GM23248 (cell line): Measurements from ENCODE around the gene KIF5A. TPM values are rescaled to one million over a fixed set of nuclear protein-coding genes. Genes with fewer than 3 reads are reported as not detected.

ENCODE experiments used
- DNase-seq: peaks from one replicate; pipeline ENCODE4 v3.0.0-alpha.2; 2015
- H2AFZ ChIP-seq: fragments of 200-600 bp; sonication (generic); 2 replicates; pipeline ENCODE4 v1.6.1; 2016; ENCODE audit warnings: antibody characterized with exemption
- H3F3A ChIP-seq: fragments of 200-600 bp; sonication (generic); 2 replicates; pipeline ENCODE4 v1.6.1; 2016; ENCODE audit warnings: mild to moderate bottlenecking, antibody characterized with exemption, mixed run types; ENCODE audit not compliant: insufficient read depth
- H3K27ac ChIP-seq: fragments of 200-600 bp; sonication (generic); 2 replicates; pipeline ENCODE4 v1.5.1; 2016; ENCODE audit warnings: mild to moderate bottlenecking
- H3K27me3 ChIP-seq: fragments of 200-600 bp; sonication (generic); replicated peaks from 2 replicates; pipeline ENCODE4 v1.6.1; 2016; ENCODE audit warnings: mild to moderate bottlenecking; ENCODE audit not compliant: insufficient read depth
- H3K36me3 ChIP-seq: fragments of 200-600 bp; sonication (generic); 2 replicates; pipeline ENCODE4 v1.6.1; 2016; ENCODE audit warnings: low read depth, mild to moderate bottlenecking
- H3K4me1 ChIP-seq: fragments of 200-600 bp; sonication (generic); 2 replicates; pipeline ENCODE4 v1.6.1; 2016; ENCODE audit warnings: mild to moderate bottlenecking; ENCODE audit not compliant: insufficient read depth
- H3K4me2 ChIP-seq: fragments of 200-600 bp; sonication (generic); one replicate; pipeline ENCODE4 v1.6.1; 2016; ENCODE audit warnings: mild to moderate bottlenecking; ENCODE audit not compliant: unreplicated experiment
- H3K4me3 ChIP-seq: fragments of 200-600 bp; sonication (generic); 2 replicates; pipeline ENCODE4 v1.5.1; 2016; ENCODE audit warnings: mild to moderate bottlenecking
- H3K79me2 ChIP-seq: fragments of 200-600 bp; sonication (generic); 2 replicates; pipeline ENCODE4 v1.6.1; 2016; ENCODE audit warnings: mild to moderate bottlenecking; ENCODE audit not compliant: insufficient read depth
- H3K9ac ChIP-seq: fragments of 200-600 bp; sonication (generic); 2 replicates; pipeline ENCODE4 v1.6.1; 2016; ENCODE audit warnings: mild to moderate bottlenecking
- H3K9me2 ChIP-seq: fragments of 200-600 bp; sonication (generic); 2 replicates; pipeline ENCODE4 v1.6.1; 2016; ENCODE audit warnings: mixed run types, mild to moderate bottlenecking, moderate library complexity; ENCODE audit not compliant: insufficient read depth
- H3K9me3 ChIP-seq: fragments of 200-600 bp; sonication (generic); one replicate; pipeline ENCODE4 v1.6.1; 2017; ENCODE audit warnings: low read depth
- H4K20me1 ChIP-seq: fragments of 200-600 bp; sonication (generic); 2 replicates; pipeline ENCODE4 v1.6.0; 2016; ENCODE audit not compliant: insufficient read depth
- EZH2 ChIP-seq: fragments of 200-600 bp; sonication (generic); IDR thresholded peaks from 2 replicates; pipeline ENCODE4 v1.6.1; 2018; ENCODE audit warnings: antibody characterized with exemption, mild to moderate bottlenecking; ENCODE audit not compliant: insufficient read depth, poor library complexity, severe bottlenecking
- EZH2phosphoT487 ChIP-seq: fragments of 200-600 bp; sonication (generic); IDR thresholded peaks from 2 replicates; pipeline ENCODE4 v1.6.1; 2018; ENCODE audit warnings: antibody characterized with exemption, moderate library complexity, mild to moderate bottlenecking, low read depth; ENCODE audit not compliant: insufficient read depth
- WGBS, 2 experiments: methylation state at CpG; one replicate each; pipeline ENCODE4 v1.1.6; 2015 to 2017; ENCODE audit warnings: low lambda C conversion rate in 2 of 2, low coverage in 1 of 2; ENCODE audit errors: missing lambda C conversion rate in 2 of 2; 5-methylcytosine and 5-hydroxymethylcytosine counted together
- in situ Hi-C: fragments of 300-500 bp; cut with MboI; formaldehyde crosslinking; loops from 2 replicates; pipeline ENCODE4 v1.15.0; 2020
- polyA plus RNA-seq: library from polyadenylated mRNA; unstranded; fragments of >200 nt; fragmentation: Nextera tagmentation; extraction: Ambion mirVana; gene quantifications from 2 replicates; pipeline ENCODE4 v1.2.1, GENCODE V29; 2016
- total RNA-seq: library from RNA; depleted of rRNA; stranded (reverse); fragments of >200 nt; shearing (Covaris generic); gene quantifications from 2 replicates; pipeline ENCODE4 v1.2.3, GENCODE V29; 2014

The KIF5A gene
- total and polyA plus RNA-seq, 2 experiments from 2014 or later = 0.11 to 0.18 TPM

- Histone ChIP-seq H3K27ac (no peak overlapping the region), H3K9me3 (no peaks in the 10 kb centered on the region)
- 65 to 68% methylated on average over 2 of the region's 2 CpGs for WGBS, 2 experiments
These were observed 1.9 kb upstream of the KIF5A start for GRCh38 chr12:57548013-57548315.

GRCh38 chr12:57548488-57548887, 1.4 kb upstream of the KIF5A start:
- DNase-seq = peak; percentile 16
- Histone ChIP-seq H3K27me3 (no peaks in the 10 kb centered on the region), H2AFZ (no peak overlapping the region), H3K9me3 (no peaks in the 10 kb centered on the region), H3K4me3 (no peak overlapping the region), H3K9ac (no peak overlapping the region), H3K4me2 (no peak overlapping the region), H3K36me3 (no peaks in the 10 kb centered on the region), H3F3A (no peaks in the 10 kb centered on the region), H3K4me1 (peaks cover 19% of the 10 kb centered on the region), H4K20me1 (no peaks in the 10 kb centered on the region), H3K79me2 (peaks cover 35% of the 10 kb centered on the region), H3K9me2 (no peaks in the 10 kb centered on the region), H3K27ac (no peak overlapping the region)
- TF ChIP-seq EZH2 = no peak
- no peak for TF ChIP-seq EZH2phosphoT487
- in situ Hi-C loops = no loop called here
- 22 to 25% methylated on average over 2 of the region's 2 CpGs for WGBS, 2 experiments

More at GRCh38 chr12:57548013-57548315, 1.9 kb upstream of the KIF5A start:
- TF ChIP-seq EZH2phosphoT487 (no peak), EZH2 (no peak)
- no peak overlapping the region for H3K4me3 ChIP-seq
- H3K9ac ChIP-seq = no peak overlapping the region
- no peak for DNase-seq
- H2AFZ ChIP-seq = no peak overlapping the region; the same call in 1 of the 2 replicates
- no peaks in the 10 kb centered on the region for H3K27me3 ChIP-seq
- no peaks in the 10 kb centered on the region for H3K36me3 ChIP-seq
- no peak overlapping the region for H3K4me2 ChIP-seq
- peaks cover 21% of the 10 kb centered on the region for H3K4me1 ChIP-seq
- H4K20me1 ChIP-seq = no peaks in the 10 kb centered on the region
- in situ Hi-C loops = no loop called here
- no peaks in the 10 kb centered on the region for H3K9me2 ChIP-seq
- no peaks in the 10 kb centered on the region for H3F3A ChIP-seq
- H3K79me2 ChIP-seq = peaks cover 39% of the 10 kb centered on the region

GRCh38 chr12:57549203-57549908, 488 bp upstream of the KIF5A start:
- Histone ChIP-seq H3K9me2 (no peaks in the 10 kb centered on the region), H2AFZ (peak overlapping the region; percentile 80), H3K9me3 (no peaks in the 10 kb centered on the region), H3K27me3 (no peaks in the 10 kb centered on the region), H3K4me2 (peak overlapping the region; percentile 53), H3F3A (no peaks in the 10 kb centered on the region), H3K27ac (no peak overlapping the region), H3K4me3 (peak overlapping the region; percentile 69), H3K4me1 (peaks cover 13% of the 10 kb centered on the region), H4K20me1 (no peaks in the 10 kb centered on the region), H3K9ac (no peak overlapping the region), H3K79me2 (peaks cover 27% of the 10 kb centered on the region), H3K36me3 (no peaks in the 10 kb centered on the region)
- TF ChIP-seq EZH2phosphoT487 (no peak), EZH2 (no peak)
- no peak for DNase-seq
- in situ Hi-C loops = no loop called here
- 32 to 47% methylated on average over 9 to 13 of the region's 13 CpGs for WGBS, 2 experiments

GRCh38 chr12:57550641-57551549, 1.1 kb downstream of the KIF5A start:
- no peak for DNase-seq
- Histone ChIP-seq H3K27me3 (no peaks in the 10 kb centered on the region), H3K27ac (no peak overlapping the region), H3K9ac (no peak overlapping the region), H3K4me3 (no peak overlapping the region), H3K36me3 (no peaks in the 10 kb centered on the region), H2AFZ (no peak overlapping the region), H4K20me1 (no peaks in the 10 kb centered on the region), H3K9me3 (no peaks in the 10 kb centered on the region), H3K79me2 (peaks cover 11% of the 10 kb centered on the region), H3K4me1 (peaks cover 2% of the 10 kb centered on the region), H3K9me2 (no peaks in the 10 kb centered on the region), H3F3A (no peaks in the 10 kb centered on the region), H3K4me2 (no peak overlapping the region)
- in situ Hi-C loops = no loop called here
- 67 to 72% methylated on average over 7 of the region's 7 CpGs for WGBS, 2 experiments
- TF ChIP-seq EZH2 = no peak
- TF ChIP-seq EZH2phosphoT487 = no peak
